Measurements from ENCODE around the gene DCANP1. TPM values are rescaled to one million over a fixed set of nuclear protein-coding genes. Genes with fewer than 3 reads are reported as not detected.

The DCANP1 gene
- total RNA-seq, 2 donors from 2014 or later: not detected

GRCh38 chr5:135446206-135446605, 942 bp downstream of the DCANP1 start:
- intact Hi-C loops (cut with DNase I): no loop called here
- ATAC-seq (no peak), DNase-seq (no peak)

GRCh38 chr5:135445306-135445985, 1.7 kb downstream of the DCANP1 start:
- intact Hi-C loops (cut with DNase I): no loop called here
- no peak for ATAC-seq

GRCh38 chr5:135444881-135445280, 2.3 kb downstream of the DCANP1 start:
- intact Hi-C loops (cut with DNase I): no loop called here
- DNase-seq: no peak
- no peak for ATAC-seq

More at GRCh38 chr5:135445306-135445985, 1.7 kb downstream of the DCANP1 start:
- DNase-seq: no peak

GRCh38 chr5:135444360-135444759, 2.8 kb downstream of the DCANP1 start:
- intact Hi-C loops (cut with DNase I): no loop called here
- ATAC-seq: no peak
- DNase-seq: no peak

GRCh38 chr5:135443161-135443960, 3.8 kb downstream of the DCANP1 start:
- DNase-seq: no peak
- intact Hi-C loops (cut with DNase I): no loop called here
- no peak for ATAC-seq

- DNase-seq: no peak
- intact Hi-C loops (cut with DNase I): no loop called here
- ATAC-seq: no peak
Observed at GRCh38 chr5:135442431-135443160, 4.6 kb downstream of the DCANP1 start.

GRCh38 chr5:135441919-135442318, 5.2 kb downstream of the DCANP1 start:
- DNase-seq: no peak
- no peak for ATAC-seq
- intact Hi-C loops (cut with DNase I): no loop called here

- peak in 1 of 2 donors; percentile 60 for ATAC-seq
- intact Hi-C loops (cut with DNase I): no loop called here
- DNase-seq: no peak
Observed at GRCh38 chr5:135441350-135441831, 5.8 kb downstream of the DCANP1 start.

GRCh38 chr5:135440916-135441315, 6.2 kb downstream of the DCANP1 start:
- intact Hi-C loops (cut with DNase I): no loop called here
- DNase-seq: no peak
- no peak for ATAC-seq

GRCh38 chr5:135439231-135440205, 7.6 kb downstream of the DCANP1 start:
- DNase-seq (no peak), ATAC-seq (no peak)
- intact Hi-C loops (cut with DNase I): no loop called here

- intact Hi-C loops (cut with DNase I): no loop called here
- ATAC-seq: no peak
- no peak for DNase-seq
Observed at GRCh38 chr5:135438636-135439221, 8.4 kb downstream of the DCANP1 start.

- DNase-seq: peak; percentile 52
- intact Hi-C loops (cut with DNase I): no loop called here
Observed at GRCh38 chr5:135437796-135438560, 9.2 kb downstream of the DCANP1 start.

GRCh38 chr5:135437422-135437795, 9.7 kb downstream of the DCANP1 start:
- intact Hi-C loops (cut with DNase I): no loop called here
- DNase-seq: no peak
- ATAC-seq: peak in 1 of 2 donors; percentile 32

More at GRCh38 chr5:135437796-135438560, 9.2 kb downstream of the DCANP1 start:
- ATAC-seq: peak; percentile 18 to 73

GRCh38 chr5:135436951-135437418, 10.2 kb downstream of the DCANP1 start:
- DNase-seq: no peak
- no peak for ATAC-seq
- intact Hi-C loops (cut with DNase I): no loop called here

GRCh38 chr5:135435467-135436330, 11.4 kb downstream of the DCANP1 start:
- DNase-seq (no peak), ATAC-seq (no peak)

GRCh38 chr5:135434591-135435466, 12.3 kb downstream of the DCANP1 start:
- no peak for ATAC-seq
- no peak for DNase-seq
- intact Hi-C loops (cut with DNase I): no loop called here

More at GRCh38 chr5:135435467-135436330, 11.4 kb downstream of the DCANP1 start:
- intact Hi-C loops (cut with DNase I): no loop called here

All from left cardiac atrium (tissue), 4 donors.